Measurements from ENCODE around the gene BPIFA3.

BPIFA3 gene

DNA sequence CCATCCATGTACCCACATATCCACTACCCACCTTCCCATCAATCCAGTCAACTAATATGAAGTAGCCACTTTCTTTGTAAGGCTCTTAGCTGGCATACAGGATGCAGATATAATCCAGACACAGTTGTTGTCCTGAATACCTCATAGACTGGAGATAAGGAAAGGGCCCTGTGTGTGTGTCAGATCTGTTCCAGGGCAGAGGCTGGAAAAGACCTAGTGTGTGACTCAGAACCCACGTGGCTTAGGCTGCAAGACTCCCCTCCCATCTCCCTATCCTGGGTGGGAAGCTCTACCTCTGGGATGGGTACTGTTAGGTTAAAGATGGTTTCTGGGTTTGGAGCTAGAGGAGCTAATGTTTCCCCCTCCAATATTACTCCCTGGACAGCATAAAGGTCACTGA is 22.3 kb downstream of the BPIFA3 start:
- H3K4me3 ChIP-seq (ENCODE audit: control insufficient read depth, low read depth, low read length) = no peak overlapping the region

GRCh38 chr20:33239979-33240736 is 23.0 kb downstream of the BPIFA3 start:
- no peak for TF ChIP-seq CTCF (conservative IDR thresholded peaks at IDR 0.05; ENCODE audit: control insufficient read depth, insufficient read depth, low read depth, low read length)
- DNase-seq (ENCODE audit: low read depth) = no peak
- no peak overlapping the region for H3K4me3 ChIP-seq (ENCODE audit: control insufficient read depth, low read depth, low read length)

More for the DNA sequence above, 22.3 kb downstream of the BPIFA3 start:
- TF ChIP-seq CTCF (conservative IDR thresholded peaks at IDR 0.05; ENCODE audit: control insufficient read depth, insufficient read depth, low read depth, low read length) = no peak
- DNase-seq (ENCODE audit: low read depth) = no peak

DNA sequence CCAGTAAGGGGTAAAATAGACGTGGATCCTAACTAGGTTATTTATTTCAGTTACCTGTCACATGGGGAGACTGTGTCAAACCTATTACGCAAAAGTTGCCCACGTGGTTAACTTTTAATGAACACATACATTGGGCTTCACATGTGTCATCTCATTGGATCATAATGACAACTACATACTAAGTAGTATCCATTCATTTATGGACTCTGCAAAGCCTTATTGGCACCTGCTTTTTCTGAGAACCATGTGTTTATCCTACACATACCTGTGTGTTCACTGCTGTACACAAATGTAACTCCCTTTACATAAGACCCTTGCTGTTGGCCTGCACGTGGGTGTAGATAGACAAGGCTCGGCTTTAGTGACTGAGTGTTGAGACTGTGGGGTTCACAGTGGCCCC is 23.8 kb downstream of the BPIFA3 start:
- no peak for DNase-seq (ENCODE audit: low read depth)
- TF ChIP-seq CTCF (conservative IDR thresholded peaks at IDR 0.05; ENCODE audit: control insufficient read depth, insufficient read depth, low read depth, low read length) = no peak
- H3K4me3 ChIP-seq (ENCODE audit: control insufficient read depth, low read depth, low read length) = no peak overlapping the region

DNA sequence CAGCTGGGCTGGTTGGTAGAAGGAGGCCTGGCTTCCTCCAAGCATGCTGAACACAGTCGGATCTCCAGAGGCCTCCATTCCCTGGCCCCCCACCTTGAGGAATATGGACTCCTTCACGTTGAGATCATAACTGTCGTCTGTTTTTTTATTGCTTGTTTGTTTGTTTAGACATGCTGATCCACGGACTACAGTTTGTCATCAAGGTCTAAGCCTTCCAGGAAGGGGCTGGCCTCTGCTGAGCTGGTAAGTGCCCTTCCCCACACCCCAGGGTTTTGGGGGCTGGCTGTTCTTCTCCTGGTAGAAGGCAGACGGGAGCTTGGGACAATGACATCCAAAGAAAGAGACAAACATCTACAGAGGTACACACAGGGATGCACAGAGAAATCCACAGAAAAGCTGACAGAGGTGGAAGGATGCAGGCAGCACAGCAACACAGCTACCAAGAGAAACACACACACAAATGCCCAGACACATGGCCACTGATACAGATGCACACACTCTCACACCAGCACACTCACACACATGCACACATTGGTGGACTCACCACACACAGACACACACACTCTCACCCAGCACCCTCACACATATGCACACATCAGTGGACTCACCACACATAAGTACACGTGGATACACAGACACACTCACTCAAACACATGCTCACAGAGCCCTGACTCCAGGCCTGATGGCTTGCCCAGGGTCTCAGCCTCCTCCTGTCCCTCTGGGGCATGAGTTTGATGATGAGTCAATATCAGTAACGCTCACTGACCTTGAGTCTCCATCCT is 25.4 kb downstream of the BPIFA3 start:
- no peak overlapping the region for H3K4me3 ChIP-seq (ENCODE audit: control insufficient read depth, low read depth, low read length)
- no peak for DNase-seq (ENCODE audit: low read depth)
- TF ChIP-seq CTCF (conservative IDR thresholded peaks at IDR 0.05; ENCODE audit: control insufficient read depth, insufficient read depth, low read depth, low read length) = no peak

GRCh38 chr20:33246077-33246476 is 28.9 kb downstream of the BPIFA3 start:
- no peak overlapping the region for H3K4me3 ChIP-seq (ENCODE audit: control insufficient read depth, low read depth, low read length)
- DNase-seq (ENCODE audit: low read depth) = no peak
- TF ChIP-seq CTCF (conservative IDR thresholded peaks at IDR 0.05; ENCODE audit: control insufficient read depth, insufficient read depth, low read depth, low read length) = no peak

- no peak for DNase-seq (ENCODE audit: low read depth)
- TF ChIP-seq CTCF (conservative IDR thresholded peaks at IDR 0.05; ENCODE audit: control insufficient read depth, insufficient read depth, low read depth, low read length) = no peak
- H3K4me3 ChIP-seq (ENCODE audit: control insufficient read depth, low read depth, low read length) = no peak overlapping the region
Measured at GRCh38 chr20:33249456-33249855, 32.3 kb downstream of the BPIFA3 start.
